ENCODE measurements around the gene RASSF4.

The RASSF4 gene

GRCh38 chr10:44977287-44978212 lies 17.9 kb downstream of the RASSF4 start:
- DNase-seq = no peak

- no peak for DNase-seq
These were observed 18.6 kb downstream of the RASSF4 start for GRCh38 chr10:44978213-44978569.

- DNase-seq = no peak
These were observed 19.1 kb downstream of the RASSF4 start, which contains the start of gene DEPP1 for GRCh38 chr10:44978570-44979280. Gene DEPP1, minus strand, starts transcription at chr10:44978809. Its CDS starts 779 bp downstream, at chr10:44978030.

GRCh38 chr10:44979281-44980191 lies 19.9 kb downstream of the RASSF4 start:
- no peak for DNase-seq

GRCh38 chr10:44980309-44981171 lies 20.9 kb downstream of the RASSF4 start:
- DNase-seq = no peak

- no peak for DNase-seq
These were observed 21.8 kb downstream of the RASSF4 start for GRCh38 chr10:44981172-44982113.

GRCh38 chr10:44982114-44982460 lies 22.5 kb downstream of the RASSF4 start:
- no peak for DNase-seq

GRCh38 chr10:44982496-44982895 lies 22.9 kb downstream of the RASSF4 start:
- DNase-seq = no peak

GRCh38 chr10:44983066-44983894 lies 23.7 kb downstream of the RASSF4 start:
- DNase-seq = no peak

- DNase-seq = no peak
These were observed 24.3 kb downstream of the RASSF4 start for GRCh38 chr10:44983895-44984278.

GRCh38 chr10:44984671-44985101 lies 25.1 kb downstream of the RASSF4 start:
- no peak for DNase-seq

- DNase-seq = no peak
These were observed 25.6 kb downstream of the RASSF4 start for GRCh38 chr10:44985175-44985681.

- no peak for DNase-seq
These were observed 26.6 kb downstream of the RASSF4 start for GRCh38 chr10:44986179-44986578.

- DNase-seq = no peak
These were observed 27.1 kb downstream of the RASSF4 start for GRCh38 chr10:44986670-44987069.

GRCh38 chr10:44988957-44989585 lies 29.5 kb downstream of the RASSF4 start:
- no peak for DNase-seq

- DNase-seq = no peak
These were observed 30.1 kb downstream of the RASSF4 start for GRCh38 chr10:44989597-44990301.

- no peak for DNase-seq
These were observed 30.7 kb downstream of the RASSF4 start for GRCh38 chr10:44990302-44990655.

GRCh38 chr10:44990965-44991364 lies 31.4 kb downstream of the RASSF4 start:
- no peak for DNase-seq

- no peak for DNase-seq
These were observed 32.0 kb downstream of the RASSF4 start for GRCh38 chr10:44991571-44991970.

All from AML-193 (cell line).